K562 (cell line): ENCODE results near the gene CEP70. TPM values are rescaled to one million over a fixed set of nuclear protein-coding genes. Genes with fewer than 3 reads are reported as not detected.

ENCODE experiments used
- GATAD2A ChIP-seq: fragments of 450-650 bp; IDR thresholded peaks from 2 replicates; pipeline ENCODE4 v1.6.1; 2017
- GTF2B ChIP-seq: IDR thresholded peaks from 2 replicates; pipeline ENCODE4 v1.6.1; 2011; ENCODE audit not compliant: insufficient read length; ENCODE audit errors: extremely low read depth
- HMBOX1 ChIP-seq: sonication (generic); IDR thresholded peaks from 2 replicates; pipeline ENCODE4 v1.6.1; 2016
- RAD21 ChIP-seq, 2 experiments: fragments of 250-450 bp in 1 of 2; fragments of 450-650 bp in 1 of 2; sonication (Bioruptor Pico) in 1 of 2; formaldehyde crosslinking in 1 of 2; IDR thresholded peaks in 1 of 2; conservative IDR thresholded peaks in 1 of 2; 2 replicates each; pipeline versions ENCODE4 v1.4.0 to v1.8.0; 2020 to 2022; ENCODE audit warnings: mild to moderate bottlenecking in 2 of 2, moderate library complexity in 1 of 2
- RBM17 ChIP-seq: fragments of 200-400 bp; formaldehyde crosslinking; IDR thresholded peaks from 2 replicates; pipeline ENCODE4 v1.6.1; 2017; ENCODE audit warnings: low read depth, mild to moderate bottlenecking, low read length, borderline replicate concordance
- SAP30 ChIP-seq: fragments of 200-600 bp; sonication (generic); IDR thresholded peaks from 2 replicates; pipeline ENCODE4 v1.6.1; 2012; ENCODE audit warnings: borderline replicate concordance, low read depth, mild to moderate bottlenecking, moderate library complexity, low read length, control low read depth, inconsistent platforms; ENCODE audit not compliant: insufficient read depth, poor library complexity, severe bottlenecking
- SMARCE1 ChIP-seq: fragments of 450-650 bp; IDR thresholded peaks from 2 replicates; pipeline ENCODE4 v1.7.1; 2016; ENCODE audit warnings: mild to moderate bottlenecking
- ZNF140 ChIP-seq: fragments of 250-450 bp; sonication (Bioruptor Pico); IDR thresholded peaks from 2 replicates; pipeline ENCODE4 v1.8.0; 2021; ENCODE audit warnings: moderate library complexity, mild to moderate bottlenecking, inconsistent platforms
- ZNF764 ChIP-seq: fragments of 250-450 bp; sonication (Bioruptor Pico); IDR thresholded peaks from 2 replicates; pipeline ENCODE4 v1.4.0; 2020; ENCODE audit warnings: low read depth, mild to moderate bottlenecking, moderate library complexity
- polyA plus RNA-seq, 8 experiments: library from polyadenylated mRNA; depleted of rRNA in 4 of 8; stranded (reverse) in 5 of 8; unstranded in 3 of 8; fragments of >200 nt; fragmentation: Nextera tagmentation in 2 of 8; fragmentation: Illumina TruSeq in 1 of 8; extraction: Ambion mirVana in 2 of 8; extraction: Trizol in 1 of 8; gene quantifications; 2 replicates each; pipeline versions ENCODE4 v1.2.1 to v1.2.3, GENCODE V29; 2011 to 2014; ENCODE audit warnings: inconsistent platforms in 1 of 8, missing spikeins in 1 of 8
- total RNA-seq, 7 experiments: library from RNA; depleted of rRNA in 6 of 7; stranded (reverse); fragments of >200 nt in 6 of 7; fragmentation: Illumina TruSeq in 2 of 7; extraction: Trizol in 2 of 7; gene quantifications; 2 replicates each; pipeline versions ENCODE4 v1.2.1 to v1.2.3, GENCODE V29; 2011 to 2021; ENCODE audit warnings: low replicate concordance in 1 of 7
- TF ChIP-seq, protein P1 (sequence below): sonication (generic); formaldehyde crosslinking; IDR thresholded peaks from 2 replicates; pipeline ENCODE4 v1.8.1; 2023; ENCODE audit warnings: missing genetic modification reagents, mild to moderate bottlenecking, borderline replicate concordance
- TF ChIP-seq, protein P2 (sequence below): fragments of 250-450 bp; sonication (Bioruptor Pico); IDR thresholded peaks from 2 replicates; pipeline ENCODE4 v1.5.0; 2021; ENCODE audit warnings: mild to moderate bottlenecking, moderate library complexity
- TF ChIP-seq, protein P3 (sequence below): IDR thresholded peaks from 2 replicates; pipeline ENCODE4 v1.6.1; 2014; ENCODE audit warnings: antibody characterized with exemption

Gene CEP70
- total and polyA plus RNA-seq, 9 of the 15 experiments (the other 6 are each of a cell fraction or from before 2014, with no cell fraction given) = 16.1 to 31.5 (median 23.4) TPM

DNA sequence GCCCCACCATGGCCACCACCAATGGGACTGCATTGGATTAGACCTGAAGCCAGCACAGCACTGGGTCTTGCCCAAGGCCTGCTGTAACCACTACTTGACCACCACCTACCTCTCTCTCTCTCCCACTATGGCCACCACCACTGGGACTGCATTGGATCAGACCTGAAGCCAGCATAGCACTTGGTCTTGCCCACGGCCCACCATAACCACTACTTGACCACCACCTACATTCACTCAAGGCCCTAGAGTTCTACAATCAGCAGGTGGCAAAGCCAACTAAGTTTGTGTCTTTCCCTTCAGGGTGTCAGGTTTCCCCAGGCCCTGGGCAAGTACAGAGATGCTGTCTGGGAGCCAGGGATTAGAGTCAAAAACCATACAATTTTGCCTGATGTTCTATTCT is 102.1 kb downstream of the CEP70 start (continued):
- TF ChIP-seq RBM17 (no peak), ZNF140 (CRISPR knock-in tag) (no peak), GATAD2A (no peak), SMARCE1 (no peak), RAD21 (CRISPR knock-in tag; conservative IDR thresholded peaks at IDR 0.05 in 1 of 2, IDR thresholded peaks at IDR 0.05 in 1 of 2) (no peak), GTF2B (no peak), SAP30 (no peak), ZNF764 (CRISPR knock-in tag) (no peak), HMBOX1 (no peak)
- TF ChIP-seq, protein P1, sequence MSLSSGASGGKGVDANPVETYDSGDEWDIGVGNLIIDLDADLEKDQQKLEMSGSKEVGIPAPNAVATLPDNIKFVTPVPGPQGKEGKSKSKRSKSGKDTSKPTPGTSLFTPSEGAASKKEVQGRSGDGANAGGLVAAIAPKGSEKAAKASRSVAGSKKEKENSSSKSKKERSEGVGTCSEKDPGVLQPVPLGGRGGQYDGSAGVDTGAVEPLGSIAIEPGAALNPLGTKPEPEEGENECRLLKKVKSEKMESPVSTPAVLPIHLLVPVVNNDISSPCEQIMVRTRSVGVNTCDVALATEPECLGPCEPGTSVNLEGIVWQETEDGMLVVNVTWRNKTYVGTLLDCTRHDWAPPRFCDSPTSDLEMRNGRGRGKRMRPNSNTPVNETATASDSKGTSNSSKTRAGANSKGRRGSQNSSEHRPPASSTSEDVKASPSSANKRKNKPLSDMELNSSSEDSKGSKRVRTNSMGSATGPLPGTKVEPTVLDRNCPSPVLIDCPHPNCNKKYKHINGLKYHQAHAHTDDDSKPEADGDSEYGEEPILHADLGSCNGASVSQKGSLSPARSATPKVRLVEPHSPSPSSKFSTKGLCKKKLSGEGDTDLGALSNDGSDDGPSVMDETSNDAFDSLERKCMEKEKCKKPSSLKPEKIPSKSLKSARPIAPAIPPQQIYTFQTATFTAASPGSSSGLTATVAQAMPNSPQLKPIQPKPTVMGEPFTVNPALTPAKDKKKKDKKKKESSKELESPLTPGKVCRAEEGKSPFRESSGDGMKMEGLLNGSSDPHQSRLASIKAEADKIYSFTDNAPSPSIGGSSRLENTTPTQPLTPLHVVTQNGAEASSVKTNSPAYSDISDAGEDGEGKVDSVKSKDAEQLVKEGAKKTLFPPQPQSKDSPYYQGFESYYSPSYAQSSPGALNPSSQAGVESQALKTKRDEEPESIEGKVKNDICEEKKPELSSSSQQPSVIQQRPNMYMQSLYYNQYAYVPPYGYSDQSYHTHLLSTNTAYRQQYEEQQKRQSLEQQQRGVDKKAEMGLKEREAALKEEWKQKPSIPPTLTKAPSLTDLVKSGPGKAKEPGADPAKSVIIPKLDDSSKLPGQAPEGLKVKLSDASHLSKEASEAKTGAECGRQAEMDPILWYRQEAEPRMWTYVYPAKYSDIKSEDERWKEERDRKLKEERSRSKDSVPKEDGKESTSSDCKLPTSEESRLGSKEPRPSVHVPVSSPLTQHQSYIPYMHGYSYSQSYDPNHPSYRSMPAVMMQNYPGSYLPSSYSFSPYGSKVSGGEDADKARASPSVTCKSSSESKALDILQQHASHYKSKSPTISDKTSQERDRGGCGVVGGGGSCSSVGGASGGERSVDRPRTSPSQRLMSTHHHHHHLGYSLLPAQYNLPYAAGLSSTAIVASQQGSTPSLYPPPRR = no peak
- TF ChIP-seq, protein P2, sequence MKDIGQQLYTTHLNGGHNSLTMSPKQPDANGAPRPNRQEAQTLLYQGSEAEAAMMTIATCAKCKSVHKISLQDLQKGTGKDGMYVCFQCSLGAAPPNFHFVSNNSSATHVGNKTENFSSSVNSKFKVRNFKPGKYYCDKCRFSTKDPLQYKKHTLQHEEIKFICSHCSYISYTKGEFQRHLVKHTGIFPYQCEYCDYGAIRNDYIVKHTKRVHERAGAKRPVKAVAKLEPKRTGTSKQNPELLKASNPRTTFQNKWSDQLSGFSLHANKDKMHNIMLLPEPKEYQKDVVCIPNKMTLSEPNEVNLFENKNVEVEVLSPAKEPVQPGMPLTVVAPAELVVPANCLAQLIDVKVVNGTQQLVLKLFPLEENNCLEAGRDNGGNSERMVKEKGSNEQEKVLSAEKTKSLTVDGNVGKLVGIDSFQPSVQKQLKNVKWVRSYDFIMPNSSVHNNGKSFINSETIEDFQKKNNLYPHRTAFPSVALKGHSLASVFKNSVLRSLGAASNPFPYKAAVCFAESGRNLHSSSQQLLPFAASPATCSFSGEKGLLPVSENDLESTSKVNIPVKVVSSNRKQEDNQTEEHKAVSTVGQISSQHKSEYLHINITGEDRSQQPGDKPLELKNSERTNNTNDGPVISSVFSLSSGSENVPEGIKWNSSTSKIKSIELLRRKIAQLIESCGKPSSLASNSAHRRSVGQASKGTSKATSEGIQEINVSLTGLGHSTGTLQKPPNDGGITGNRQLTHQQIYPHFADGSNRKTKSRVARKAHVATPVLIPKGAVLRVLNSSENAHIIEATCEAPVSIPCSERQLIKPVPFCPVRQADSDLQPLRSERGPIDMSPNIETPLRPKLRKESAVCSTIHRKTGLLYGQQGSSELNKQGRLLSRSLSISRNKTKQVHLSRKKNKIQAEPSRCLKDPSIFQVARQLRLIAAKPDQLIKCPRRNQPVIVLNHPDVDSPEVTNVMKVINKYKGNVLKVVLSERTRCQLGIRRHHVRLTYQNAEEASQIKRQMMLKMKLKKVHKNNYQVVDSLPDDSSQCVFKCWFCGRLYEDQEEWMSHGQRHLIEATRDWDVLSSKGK (CRISPR knock-in tag) = no peak
- TF ChIP-seq, protein P3, sequence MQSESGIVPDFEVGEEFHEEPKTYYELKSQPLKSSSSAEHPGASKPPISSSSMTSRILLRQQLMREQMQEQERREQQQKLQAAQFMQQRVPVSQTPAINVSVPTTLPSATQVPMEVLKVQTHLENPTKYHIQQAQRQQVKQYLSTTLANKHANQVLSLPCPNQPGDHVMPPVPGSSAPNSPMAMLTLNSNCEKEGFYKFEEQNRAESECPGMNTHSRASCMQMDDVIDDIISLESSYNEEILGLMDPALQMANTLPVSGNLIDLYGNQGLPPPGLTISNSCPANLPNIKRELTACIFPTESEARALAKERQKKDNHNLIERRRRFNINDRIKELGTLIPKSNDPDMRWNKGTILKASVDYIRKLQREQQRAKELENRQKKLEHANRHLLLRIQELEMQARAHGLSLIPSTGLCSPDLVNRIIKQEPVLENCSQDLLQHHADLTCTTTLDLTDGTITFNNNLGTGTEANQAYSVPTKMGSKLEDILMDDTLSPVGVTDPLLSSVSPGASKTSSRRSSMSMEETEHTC = no peak
